ENCODE results near the gene CFAP68.

GRCh38 chr11:111836721-111837120, 42.6 kb upstream of the CFAP68 start:
- no peak for TF ChIP-seq TAF1 (IDR thresholded peaks at IDR 0.05; ENCODE audit: borderline replicate concordance, insufficient read depth, low read length)
- no peak for TF ChIP-seq POLR2AphosphoS5 (IDR thresholded peaks at IDR 0.05; ENCODE audit: low read depth, low read length)
- no peak for TF ChIP-seq REST (IDR thresholded peaks at IDR 0.05; ENCODE audit: insufficient read depth in 1 of 2, low read depth in 2 of 2, low read length in 2 of 2)
- TF ChIP-seq SIN3A (IDR thresholded peaks at IDR 0.05; ENCODE audit: borderline replicate concordance, insufficient read depth, low read length) = no peak
- TF ChIP-seq FOXP2 (optimal IDR thresholded peaks at IDR 0.05; ENCODE audit: borderline replicate concordance, extremely low read depth, extremely low read length, insufficient read depth) = no peak
